IPS DF 4.7 (cell line): ENCODE data around the gene GDAP2.
"Not testable (repeated sequence)": the region's sequence is repeated elsewhere in the genome, so short reads cannot be mapped to it uniquely, and the experiment has no call there.

Experiments used
- DNase-seq: peaks from one replicate; pipeline ENCODE4 v3.0.0-alpha.2; 2013; ENCODE audit warnings: low spot score; ENCODE audit errors: extremely low read depth

The GDAP2 gene

GRCh38 chr1:117929343-117930172, at the start of gene GDAP2, which contains the start of gene WDR3:
Gene GDAP2, minus strand, starts transcription at chr1:117929621. Its CDS starts 9,264 bp downstream, at chr1:117920357.
Gene WDR3, plus strand, starts transcription at chr1:117929739. Its CDS starts 3,581 bp downstream, at chr1:117933320.
- DNase-seq: peak; percentile 90

GRCh38 chr1:117976381-117976780, 47.0 kb upstream of the GDAP2 start:
- no peak for DNase-seq

GRCh38 chr1:117971777-117972176, 42.4 kb upstream of the GDAP2 start:
- no peak for DNase-seq

GRCh38 chr1:117970252-117970651, 40.8 kb upstream of the GDAP2 start:
- no peak for DNase-seq

- no peak for DNase-seq
Measured at GRCh38 chr1:117967881-117968280, 38.5 kb upstream of the GDAP2 start.

- peak; percentile 3 for DNase-seq
Measured at GRCh38 chr1:117967477-117967876, 38.1 kb upstream of the GDAP2 start.

- DNase-seq: no peak
Measured at GRCh38 chr1:117964290-117965038, 35.0 kb upstream of the GDAP2 start.

GRCh38 chr1:117959364-117959763, 29.9 kb upstream of the GDAP2 start:
- DNase-seq: no peak

- DNase-seq: no peak
Measured at GRCh38 chr1:117952386-117952785, 23.0 kb upstream of the GDAP2 start.

- DNase-seq: no peak
Measured at GRCh38 chr1:117942293-117942692, 12.9 kb upstream of the GDAP2 start.

GRCh38 chr1:117933769-117934168, 4.3 kb upstream of the GDAP2 start:
- no peak for DNase-seq

GRCh38 chr1:117932576-117932975, 3.2 kb upstream of the GDAP2 start:
- DNase-seq: no peak

GRCh38 chr1:117930484-117930883, 1.1 kb upstream of the GDAP2 start:
- no peak for DNase-seq

GRCh38 chr1:117930173-117930447, 689 bp upstream of the GDAP2 start:
- no peak for DNase-seq

GRCh38 chr1:117928881-117929342, 509 bp downstream of the GDAP2 start:
- DNase-seq: no peak

- DNase-seq: no peak
Measured at GRCh38 chr1:117925981-117926380, 3.4 kb downstream of the GDAP2 start.

- DNase-seq: not testable (repeated sequence)
Measured at GRCh38 chr1:117922717-117923116, 6.7 kb downstream of the GDAP2 start.

GRCh38 chr1:117921991-117922390, 7.4 kb downstream of the GDAP2 start:
- DNase-seq: no peak

- DNase-seq: no peak
Measured at GRCh38 chr1:117919376-117919775, 10.0 kb downstream of the GDAP2 start.

- DNase-seq: no peak
Measured at GRCh38 chr1:117911051-117911450, 18.4 kb downstream of the GDAP2 start.

- no peak for DNase-seq
Measured at GRCh38 chr1:117905019-117905418, 24.4 kb downstream of the GDAP2 start.

- DNase-seq: no peak
Measured at GRCh38 chr1:117904485-117904884, 24.9 kb downstream of the GDAP2 start.

- DNase-seq: no peak
Measured at GRCh38 chr1:117902944-117903343, 26.5 kb downstream of the GDAP2 start.
